Activated gamma-delta T cell (primary cell): ENCODE data around the gene VAMP8.
"Not testable (repeated sequence)": the region's sequence is repeated elsewhere in the genome, so short reads cannot be mapped to it uniquely, and the experiment has no call there.

Source experiments
- DNase-seq: peaks from one replicate; lab custom pipeline; 2025; lab: John Stamatoyannopoulos, UW
- total RNA-seq, 2 donors: gene quantifications; one replicate each; lab custom pipeline; 2026; lab: John Stamatoyannopoulos, UW

Gene VAMP8
- total RNA-seq = 40.5 to 54.5 reads per million in 2 donors

DNA sequence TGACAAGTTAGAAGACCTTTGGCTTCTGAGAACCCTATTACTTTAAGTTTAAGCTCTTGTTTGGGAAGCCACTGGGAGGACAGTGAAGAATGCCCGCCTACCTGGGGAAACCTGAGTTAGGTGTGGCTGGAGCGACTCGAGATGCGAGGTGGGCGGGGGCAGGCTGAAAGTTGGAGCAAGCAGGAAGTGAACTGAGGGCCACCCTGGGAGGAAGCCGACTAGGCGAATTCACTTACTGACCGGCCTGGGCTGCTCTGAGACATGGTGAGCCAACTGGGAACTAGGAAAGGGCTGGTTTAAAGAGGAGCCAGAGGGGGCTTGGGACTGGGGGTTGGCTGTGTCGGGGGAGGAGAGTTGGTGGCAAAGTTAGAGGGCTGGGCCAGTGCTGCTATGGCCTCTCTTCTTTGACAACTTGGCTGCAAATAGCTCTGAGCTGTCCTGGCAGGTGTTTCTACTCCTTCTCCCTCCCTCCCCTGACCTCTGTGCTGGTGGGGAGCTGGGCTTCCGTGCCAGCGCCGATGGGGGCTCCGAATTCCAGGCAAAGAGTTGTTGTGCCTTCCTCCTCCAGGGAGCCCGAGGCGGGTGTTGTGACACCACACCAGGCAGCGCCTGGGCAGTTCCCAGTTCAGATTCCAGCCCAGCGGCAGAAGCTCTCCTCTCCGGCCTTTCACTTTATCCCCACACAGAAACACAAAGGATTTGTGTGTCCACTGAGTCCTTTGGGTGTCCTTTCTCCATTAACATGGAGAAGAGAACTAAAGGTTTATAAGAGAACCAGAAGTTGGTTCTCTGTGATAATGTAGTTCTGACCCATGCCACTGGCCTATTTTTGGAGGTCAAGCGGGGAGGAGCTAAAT lies at the start of gene VAMP8:
TSS of gene VAMP8 (plus strand) at position 201 of the 857 bp plus-strand sequence. CDS start at position 262, 61 bp downstream.
- no peak for DNase-seq

DNA sequence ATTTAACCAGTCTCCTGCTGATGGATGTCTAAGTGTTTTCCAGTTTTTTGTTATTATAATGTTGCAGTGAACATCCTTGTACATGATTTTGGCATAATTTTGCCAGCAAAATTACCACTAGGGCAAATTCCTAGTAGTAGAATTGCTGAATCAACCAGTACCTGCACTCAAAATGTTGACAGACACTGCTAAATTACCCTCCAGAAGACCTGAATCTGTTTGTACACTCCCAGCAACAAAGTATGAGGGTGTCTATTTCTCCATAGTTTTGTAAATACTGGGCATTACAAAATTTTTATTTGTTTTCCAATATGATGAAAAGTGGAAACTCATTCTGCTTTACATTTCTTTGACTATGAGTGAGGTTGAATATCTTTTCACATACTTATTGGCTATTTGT lies 49.6 kb upstream of the VAMP8 start:
- DNase-seq = no peak

DNA sequence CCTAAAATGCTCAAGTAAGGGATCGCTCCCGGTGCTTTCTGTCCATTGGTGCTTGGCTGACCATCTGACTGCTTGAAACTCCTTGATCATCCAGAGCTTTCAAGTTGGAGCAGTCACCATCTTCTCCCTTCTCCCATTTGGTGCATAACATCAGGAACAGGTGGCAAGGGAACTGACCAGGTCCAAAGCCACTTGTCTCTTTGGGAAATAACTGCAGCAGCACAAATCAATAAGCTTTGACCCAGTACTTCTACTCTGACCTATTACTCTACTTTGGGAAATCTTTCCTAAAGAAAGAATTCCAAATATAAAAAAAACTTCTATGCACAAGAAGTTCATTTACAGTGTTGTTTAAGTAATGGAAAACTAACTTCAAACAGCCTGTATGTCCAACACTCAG lies 49.0 kb upstream of the VAMP8 start:
- DNase-seq = no peak

DNA sequence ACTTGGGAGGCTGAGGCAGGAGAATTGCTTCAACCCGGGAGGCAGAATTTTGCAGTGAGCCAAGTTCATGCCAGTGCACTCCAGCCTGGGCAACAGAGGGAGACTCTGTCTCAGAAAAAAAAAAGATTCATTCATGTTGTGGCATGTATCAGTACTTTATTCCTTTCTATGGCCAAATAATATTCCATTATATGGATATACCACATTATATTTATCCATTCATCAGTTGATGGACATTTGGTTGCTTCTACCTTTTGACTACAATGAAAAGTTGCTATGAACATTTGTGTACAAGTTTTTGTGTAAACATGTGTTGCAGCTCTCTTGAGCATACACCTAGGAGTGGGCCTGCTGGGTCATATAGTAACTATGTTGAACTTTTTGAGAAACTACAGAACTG lies 47.6 kb upstream of the VAMP8 start:
- no peak for DNase-seq

DNA sequence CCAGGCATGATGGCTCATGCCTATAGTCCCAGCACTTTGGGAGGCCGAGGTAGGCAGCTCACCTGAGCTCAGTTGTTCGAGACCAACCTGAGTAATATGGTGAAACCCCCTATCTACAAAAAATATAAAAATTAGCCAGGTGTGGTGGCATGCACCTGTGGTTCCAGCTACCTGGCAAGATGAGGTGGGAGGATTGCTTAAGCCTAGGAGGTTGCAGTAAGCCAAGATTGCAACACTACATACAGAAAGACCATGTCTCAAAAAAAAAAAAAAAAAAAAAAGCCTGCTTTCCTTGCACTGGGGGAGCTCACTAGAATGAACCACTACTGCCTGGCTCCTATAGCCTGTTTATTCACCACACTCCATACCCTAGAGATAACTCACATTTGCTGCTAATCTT lies 45.8 kb upstream of the VAMP8 start:
- DNase-seq = no peak

DNA sequence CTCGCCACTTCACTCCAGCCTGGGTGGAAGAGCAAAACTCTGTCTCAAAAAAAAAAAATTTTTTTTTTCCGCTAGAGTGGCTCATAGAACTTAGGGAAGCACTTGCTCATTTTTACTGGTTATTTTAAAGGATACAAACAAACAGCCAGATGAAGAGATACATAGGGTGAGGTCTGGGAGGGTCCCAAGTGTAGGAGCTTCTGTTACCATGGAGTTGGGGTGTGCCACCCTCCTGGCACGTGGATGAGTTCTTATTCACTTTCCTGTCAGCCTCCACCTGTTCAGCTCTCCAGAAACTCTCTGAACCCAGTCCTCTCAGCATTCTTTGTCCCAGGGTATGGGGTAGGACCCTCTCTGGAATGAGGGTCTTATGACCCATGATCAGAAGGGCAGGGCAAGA lies 43.3 kb upstream of the VAMP8 start:
- DNase-seq = no peak

DNA sequence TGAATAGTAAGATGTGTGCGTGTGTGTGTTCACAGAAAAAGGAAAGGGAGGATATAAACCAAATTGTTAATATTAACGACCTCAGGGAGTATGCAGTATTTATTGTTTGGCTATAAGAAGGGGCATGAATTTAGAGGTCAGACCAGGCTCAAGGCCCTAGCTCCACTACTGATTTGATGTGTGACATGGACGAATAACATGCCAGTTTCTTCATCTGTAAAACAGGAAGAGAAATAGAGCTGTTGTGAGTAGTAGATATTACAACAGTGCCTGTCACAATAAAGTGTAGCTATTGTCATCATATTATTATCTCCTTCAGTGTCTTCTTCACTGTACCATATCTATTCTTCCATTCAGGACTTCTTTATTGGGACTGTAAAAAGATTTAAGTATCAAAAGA lies 42.5 kb upstream of the VAMP8 start:
- no peak for DNase-seq

DNA sequence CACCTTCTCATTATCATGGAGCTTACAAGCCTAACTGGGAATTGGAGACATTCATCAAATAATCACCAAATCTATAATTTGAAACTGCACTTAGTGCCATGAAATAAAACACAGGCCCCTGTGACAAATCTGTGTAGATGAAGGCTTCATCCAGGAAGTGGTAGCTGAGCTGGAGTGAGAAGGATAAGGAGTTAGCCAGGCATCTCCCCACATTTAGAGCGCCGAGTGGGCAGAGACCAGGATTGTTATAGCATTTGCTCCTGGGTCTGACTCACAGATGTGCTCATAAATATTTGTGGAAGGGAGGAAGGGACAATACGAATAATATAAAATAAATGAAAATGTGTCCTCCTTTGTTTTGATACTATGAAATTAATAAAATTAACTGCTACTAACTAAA lies 40.9 kb upstream of the VAMP8 start:
- no peak for DNase-seq

DNA sequence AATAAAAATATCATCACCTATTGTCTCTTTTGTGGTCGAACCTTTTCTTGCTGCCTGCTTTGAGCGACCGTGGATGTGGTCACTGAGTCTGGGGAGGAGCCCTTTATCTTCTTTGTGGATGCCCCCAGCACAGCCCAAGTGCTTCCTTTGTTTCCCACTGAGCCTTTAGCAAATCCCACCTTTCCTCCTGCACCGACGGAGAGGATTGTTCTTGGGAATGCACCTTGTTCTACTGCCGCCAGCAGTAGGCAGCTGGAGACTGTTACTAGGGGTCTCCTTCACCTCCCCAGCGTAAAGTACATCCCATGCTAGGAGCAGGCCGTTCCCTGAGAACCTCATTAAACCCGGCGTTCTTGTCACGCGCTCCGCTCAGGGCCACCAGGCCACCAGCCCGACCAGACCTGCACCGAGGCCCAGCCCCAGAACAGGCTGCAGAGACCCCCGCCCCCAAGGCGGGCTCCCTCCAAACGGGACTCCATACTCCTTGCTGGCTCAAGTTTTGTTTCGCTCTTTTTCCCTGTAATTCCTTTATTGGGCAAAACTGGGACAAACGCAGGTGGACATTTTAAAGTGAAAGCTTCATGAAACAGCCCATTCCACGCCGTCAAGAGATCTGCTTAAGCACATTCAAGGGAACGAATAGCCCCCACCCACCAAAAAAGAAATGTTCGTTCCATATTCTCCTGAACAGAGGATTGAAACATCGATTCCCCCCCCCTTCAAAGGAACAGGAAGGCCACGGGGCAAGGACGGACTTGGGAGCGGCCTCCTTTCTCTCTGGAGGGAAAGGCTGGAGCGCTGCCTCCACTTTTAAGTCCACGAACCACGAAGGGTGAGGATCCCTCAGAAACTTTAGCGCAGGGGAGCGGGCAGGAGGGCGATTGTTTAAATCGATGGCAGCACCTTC lies 39.5 kb upstream of the VAMP8 start:
- no peak for DNase-seq

DNA sequence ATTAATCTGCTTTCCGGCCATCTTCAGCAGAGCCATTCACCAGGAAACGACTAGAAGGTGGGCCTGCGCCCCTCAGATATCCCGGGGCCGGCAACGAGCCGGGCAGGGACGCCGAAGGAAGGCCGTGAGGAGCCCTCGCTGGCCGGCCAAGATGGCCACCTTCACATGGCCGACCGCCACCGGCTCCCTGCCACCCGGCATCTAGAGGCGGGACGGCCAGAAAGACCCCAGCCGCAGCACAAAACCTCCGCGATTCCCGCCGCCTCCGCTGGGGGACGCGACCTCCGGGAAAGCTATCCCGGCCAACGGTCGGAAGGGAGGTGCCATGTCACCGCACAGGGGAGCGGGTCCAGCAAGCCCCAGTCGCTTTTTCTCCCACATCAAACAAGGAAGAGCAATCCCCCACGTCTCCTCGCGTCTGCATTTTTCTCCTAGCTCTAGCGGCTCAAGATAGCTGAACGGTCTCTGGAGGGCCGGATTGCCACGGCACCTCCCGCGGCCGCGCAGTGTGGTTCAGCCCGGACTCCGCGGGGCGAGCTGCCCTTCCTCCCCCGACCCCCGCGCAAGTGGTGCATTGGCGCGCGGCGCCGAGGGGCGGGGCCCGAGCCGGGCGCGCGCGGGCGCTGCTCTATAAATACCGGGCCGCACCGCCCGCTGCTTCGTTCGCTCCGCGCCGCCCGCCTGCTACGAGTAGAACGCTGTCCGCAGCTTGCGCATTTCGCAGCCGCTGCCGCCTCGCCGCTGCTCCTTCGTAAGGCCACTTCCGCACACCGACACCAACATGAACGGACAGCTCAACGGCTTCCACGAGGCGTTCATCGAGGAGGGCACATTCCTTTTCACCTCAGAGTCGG lies 38.7 kb upstream of the VAMP8 start, which contains the start of gene MAT2A:
TSS of gene MAT2A (plus strand) at position 662 of the 854 bp plus-strand sequence. CDS start at position 782, 120 bp downstream.
- DNase-seq = peak; percentile 75

DNA sequence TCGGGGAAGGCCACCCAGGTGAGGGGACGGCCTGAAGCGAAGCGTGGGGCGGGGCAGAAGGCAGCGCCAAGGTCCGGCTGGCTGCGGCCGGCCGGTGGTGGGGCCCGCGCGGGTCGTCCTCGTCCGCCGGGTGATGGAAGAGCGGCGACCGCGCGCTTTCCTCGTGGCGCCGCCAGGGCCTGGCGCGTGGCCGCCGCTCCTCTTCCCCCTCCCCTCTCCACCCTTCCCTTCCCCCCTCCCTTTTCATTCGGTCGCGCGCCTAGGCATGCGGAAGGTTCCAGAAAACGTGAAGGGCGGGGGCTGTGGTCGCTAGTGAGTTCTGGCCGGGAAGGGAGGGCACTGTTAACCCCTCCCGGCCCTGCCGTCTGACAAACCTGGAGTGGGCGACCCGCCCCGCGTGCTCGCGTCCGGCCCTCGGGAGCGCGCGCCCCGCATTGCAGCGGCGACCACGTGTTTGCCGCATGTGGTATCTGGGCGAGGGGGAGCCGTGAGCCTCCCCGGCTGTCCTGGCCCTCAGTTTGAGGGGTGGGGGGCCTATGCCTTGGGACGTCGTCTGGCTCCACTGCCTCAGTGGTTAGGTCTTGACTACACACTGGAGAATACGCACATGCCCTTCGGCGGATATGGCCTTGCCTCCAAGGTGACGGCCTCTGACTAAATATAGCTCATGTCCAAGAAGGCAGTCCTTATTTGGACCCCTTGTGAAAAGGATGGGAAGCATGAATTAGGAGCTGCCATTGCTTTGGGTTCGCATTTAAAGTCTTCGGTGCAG lies 37.8 kb upstream of the VAMP8 start:
- peak; percentile 50 for DNase-seq

DNA sequence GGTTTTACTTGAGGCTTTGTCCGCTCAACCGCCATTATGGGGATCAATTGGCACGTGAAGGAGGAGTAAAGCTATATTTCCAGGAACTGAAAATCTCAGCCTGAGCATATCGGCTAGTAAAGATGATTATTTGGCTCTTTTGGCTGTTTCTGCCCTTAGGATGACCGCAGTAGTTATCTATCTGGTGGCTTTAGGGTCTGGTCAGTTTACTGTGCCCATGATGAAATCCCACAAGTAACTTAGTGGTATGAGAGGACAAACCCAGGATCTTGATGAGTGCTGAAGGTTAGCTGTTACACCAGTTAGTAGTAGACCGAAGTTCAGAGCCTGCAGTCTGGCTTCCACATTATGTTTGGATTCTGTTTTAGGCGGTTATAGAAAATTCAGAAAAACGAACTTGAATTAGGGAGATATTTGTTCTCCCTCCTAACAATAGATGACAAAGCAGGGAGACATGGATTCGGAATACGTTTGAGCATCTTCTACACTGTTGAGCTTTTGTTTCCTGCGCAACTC lies 37.2 kb upstream of the VAMP8 start:
- DNase-seq = no peak

DNA sequence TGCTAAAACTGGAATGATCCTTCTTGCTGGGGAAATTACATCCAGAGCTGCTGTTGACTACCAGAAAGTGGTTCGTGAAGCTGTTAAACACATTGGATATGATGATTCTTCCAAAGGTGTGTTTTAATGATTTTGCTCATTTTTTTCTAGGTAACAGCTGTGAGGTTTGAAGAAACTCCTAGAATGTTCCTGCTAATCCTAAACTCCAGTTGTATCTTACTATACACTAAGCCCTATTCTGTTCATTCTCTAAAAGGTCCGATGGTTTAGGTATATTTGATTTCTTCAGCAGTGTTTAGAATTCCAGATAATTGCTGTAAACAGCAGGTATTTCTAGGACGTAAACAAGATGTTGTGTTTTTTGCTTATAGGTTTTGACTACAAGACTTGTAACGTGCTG lies 36.1 kb upstream of the VAMP8 start:
- DNase-seq = no peak

DNA sequence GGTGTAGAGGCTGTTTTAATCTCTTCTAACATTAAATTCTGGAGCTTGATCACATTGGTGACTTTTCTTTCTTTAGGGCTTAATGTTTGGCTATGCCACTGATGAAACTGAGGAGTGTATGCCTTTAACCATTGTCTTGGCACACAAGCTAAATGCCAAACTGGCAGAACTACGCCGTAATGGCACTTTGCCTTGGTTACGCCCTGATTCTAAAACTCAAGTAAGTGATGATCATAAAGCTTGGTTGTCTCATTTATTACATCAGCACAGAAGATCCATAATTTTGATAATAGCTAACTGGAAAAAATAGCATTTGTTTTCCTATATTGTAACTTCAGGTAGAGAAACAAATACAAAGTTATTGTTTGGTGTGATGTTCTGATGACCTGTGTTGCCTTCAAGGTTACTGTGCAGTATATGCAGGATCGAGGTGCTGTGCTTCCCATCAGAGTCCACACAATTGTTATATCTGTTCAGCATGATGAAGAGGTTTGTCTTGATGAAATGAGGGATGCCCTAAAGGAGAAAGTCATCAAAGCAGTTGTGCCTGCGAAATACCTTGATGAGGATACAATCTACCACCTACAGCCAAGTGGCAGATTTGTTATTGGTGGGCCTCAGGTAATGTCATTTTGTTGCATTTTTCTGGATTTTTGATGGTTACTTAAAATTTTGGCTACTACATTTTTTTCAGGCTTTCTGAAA lies 35.5 kb upstream of the VAMP8 start:
- DNase-seq = no peak

DNA sequence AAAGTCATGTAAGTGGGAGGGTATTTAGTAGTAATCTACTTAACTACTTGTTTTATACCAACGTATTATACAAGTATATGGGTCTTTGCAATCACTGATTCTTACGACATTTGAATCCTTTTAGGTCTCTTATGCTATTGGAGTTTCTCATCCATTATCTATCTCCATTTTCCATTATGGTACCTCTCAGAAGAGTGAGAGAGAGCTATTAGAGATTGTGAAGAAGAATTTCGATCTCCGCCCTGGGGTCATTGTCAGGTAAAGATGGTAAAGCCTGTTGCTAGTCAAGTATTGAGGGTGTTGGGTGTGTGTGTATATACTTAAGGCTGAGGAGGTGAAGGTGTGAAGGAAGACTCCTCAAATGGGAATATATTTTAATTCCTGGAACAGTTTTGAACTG lies 34.6 kb upstream of the VAMP8 start:
- no peak for DNase-seq

DNA sequence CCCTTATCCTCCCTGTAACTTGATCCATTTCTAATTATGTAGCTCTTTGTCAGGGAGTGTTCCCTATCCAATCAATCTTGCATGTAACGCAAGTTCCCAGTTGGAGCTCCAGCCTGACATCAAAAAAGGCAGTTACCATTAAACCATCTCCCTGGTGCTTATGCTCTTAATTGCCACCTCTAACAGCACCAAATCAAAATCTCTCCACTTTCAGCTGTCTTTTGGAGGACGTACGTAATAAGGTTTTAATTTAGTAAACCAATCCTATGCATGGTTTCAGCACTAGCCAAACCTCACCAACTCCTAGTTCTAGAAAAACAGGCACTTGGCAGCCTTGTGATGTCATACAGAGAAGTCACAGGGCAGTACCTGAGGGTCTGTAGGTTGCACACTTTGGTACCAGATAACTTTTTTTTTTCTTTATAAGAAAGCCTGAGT lies 33.1 kb upstream of the VAMP8 start:
- not testable (repeated sequence) for DNase-seq

DNA sequence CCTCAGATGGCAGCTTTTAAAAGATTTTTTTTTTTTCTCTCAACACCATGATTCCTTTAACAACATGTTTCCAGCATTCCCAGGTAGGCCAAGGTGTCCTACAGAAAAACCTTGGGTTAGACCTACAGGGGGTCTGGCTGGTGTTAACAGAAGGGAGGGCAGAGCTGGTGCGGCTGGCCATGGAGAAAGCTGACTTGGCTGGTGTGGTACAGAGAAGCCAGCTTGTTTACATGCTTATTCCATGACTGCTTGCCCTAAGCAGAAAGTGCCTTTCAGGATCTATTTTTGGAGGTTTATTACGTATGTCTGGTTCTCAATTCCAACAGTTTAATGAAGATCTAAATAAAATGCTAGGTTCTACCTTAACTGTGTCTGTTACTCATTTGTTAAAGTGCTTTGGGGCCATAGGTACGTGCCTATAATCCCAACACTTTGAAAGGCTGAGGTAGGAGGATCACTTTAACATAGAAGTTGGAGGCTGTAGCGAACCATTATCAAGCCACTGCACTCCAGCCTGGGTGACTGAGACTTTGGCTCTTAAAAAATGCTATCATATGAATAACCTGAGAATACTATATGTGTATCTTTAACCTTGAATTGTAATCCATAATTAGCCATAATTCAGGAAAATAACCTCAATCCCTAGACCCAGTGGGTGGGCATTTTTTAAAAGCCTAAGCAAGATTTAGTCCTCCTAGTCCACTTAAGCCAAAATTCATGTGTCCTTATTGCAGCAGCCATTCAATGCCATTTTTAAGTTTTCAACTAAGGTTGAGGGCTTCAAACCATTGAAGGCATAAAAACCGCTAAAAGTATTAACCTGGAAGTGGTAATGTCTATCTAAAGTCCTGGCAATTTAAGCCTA lies 32.2 kb upstream of the VAMP8 start:
- not testable (repeated sequence) for DNase-seq

DNA sequence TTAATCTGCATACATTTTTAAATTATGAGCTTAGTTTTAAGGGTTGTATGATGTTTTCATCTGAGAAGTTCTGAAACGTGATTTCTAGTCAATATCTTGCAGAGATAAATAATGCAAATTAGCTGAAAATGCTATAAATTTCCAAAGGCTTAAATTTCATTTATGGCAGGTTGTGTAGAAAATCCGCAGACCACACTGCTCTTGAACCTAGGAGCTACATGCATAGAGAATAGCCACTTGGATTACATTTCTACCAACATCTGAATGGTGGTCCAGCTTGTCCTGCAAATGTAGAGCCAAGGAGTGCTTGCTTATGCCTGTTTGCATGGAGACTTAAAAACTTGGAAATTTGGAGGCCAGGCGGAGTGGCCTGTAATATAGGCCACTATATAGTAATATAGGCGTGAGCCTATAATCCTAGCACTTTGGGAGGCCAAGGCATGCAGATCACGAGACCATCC lies 31.6 kb upstream of the VAMP8 start:
- DNase-seq = no peak
